GM21529 (cell line): Measurements from ENCODE around the gene ENAH.
"Not testable (repeated sequence)": the region's sequence is repeated elsewhere in the genome, so short reads cannot be mapped to it uniquely, and the experiment has no call there.

Experiments used
- ATAC-seq: cut with Tn5 transposase; IDR thresholded peaks from one replicate; pipeline ENCODE4 v1.9.1; 2021; ENCODE audit not compliant: unreplicated experiment

Gene ENAH

GRCh38 chr1:225651376-225651871 is 1.5 kb downstream of the ENAH start:
- ATAC-seq, result no peak

DNA sequence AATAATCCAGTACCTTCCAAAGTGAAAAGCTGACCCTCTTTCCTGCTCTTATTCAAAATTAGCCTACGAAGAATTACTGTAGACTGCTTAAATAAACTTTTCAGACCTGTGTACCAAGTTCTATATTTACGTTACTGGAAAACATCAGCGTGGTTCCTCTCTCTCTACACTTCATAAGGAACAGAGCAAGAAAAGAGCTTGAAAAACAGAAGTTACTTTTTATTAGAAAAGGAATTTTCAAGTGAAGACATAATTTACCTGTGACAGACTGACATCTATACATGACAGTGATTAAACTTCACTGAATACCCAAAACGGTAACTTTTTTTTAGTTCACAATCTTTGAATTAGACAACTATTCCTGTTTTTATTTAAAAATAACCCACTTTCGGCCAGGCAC is 2.7 kb downstream of the ENAH start:
- ATAC-seq, result no peak

GRCh38 chr1:225645194-225645895 is 7.6 kb downstream of the ENAH start:
- no peak for ATAC-seq

DNA sequence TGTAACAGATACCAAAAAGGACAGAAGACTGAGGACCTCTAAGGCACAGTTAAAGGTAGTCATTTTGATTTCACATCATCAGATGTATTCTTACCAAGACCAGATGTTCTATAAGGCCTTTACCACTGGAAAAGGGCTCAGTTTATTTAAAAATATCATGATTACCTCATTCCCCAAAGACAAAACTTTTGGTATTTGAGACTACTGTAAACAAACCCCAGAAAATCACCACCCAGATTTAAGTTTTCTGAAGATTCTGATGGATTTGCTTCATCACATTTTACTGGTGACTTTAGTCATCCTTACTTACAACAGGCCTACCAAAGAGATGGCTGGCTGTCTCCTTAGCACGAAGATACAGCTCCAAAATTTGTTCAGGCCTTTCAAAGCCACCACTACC is 8.3 kb downstream of the ENAH start:
- no peak for ATAC-seq

DNA sequence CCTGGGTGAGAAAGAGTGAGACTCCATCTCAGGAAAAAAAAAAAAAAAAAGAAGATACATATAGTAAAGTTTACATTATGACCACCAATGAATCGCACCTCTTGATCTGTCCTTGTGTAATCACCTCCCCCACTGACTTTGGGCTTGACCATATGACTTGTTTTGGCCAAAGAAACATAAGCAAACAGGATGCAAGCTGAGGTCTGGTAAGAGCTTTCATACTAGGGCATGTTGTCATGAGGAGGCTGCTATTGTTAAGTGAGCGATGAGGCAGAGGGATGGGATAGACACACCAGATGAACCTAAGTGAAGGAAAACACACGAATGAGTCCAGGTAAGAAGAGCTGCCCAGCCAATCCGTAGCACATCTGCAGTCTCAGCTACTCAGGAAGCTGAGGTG is 10.7 kb downstream of the ENAH start:
- no peak for ATAC-seq

DNA sequence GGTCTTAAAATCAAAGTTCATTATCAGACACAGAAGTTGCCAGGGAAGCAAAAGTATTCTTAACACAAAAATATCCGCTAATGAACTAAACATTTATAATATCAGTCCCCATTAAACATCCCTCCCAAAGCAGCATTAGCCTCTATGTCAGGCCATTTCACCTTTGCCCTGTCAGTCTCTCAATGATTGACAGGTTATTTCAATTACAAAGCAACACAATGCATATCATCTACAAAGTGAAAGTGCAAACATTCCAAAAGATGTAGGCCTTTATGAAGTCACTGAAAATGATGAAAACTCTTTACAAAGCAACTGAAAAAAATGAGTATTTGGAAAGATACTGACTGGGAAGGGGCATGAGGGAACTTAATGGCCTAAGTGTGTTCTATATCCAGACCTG is 14.1 kb downstream of the ENAH start:
- ATAC-seq, result no peak

DNA sequence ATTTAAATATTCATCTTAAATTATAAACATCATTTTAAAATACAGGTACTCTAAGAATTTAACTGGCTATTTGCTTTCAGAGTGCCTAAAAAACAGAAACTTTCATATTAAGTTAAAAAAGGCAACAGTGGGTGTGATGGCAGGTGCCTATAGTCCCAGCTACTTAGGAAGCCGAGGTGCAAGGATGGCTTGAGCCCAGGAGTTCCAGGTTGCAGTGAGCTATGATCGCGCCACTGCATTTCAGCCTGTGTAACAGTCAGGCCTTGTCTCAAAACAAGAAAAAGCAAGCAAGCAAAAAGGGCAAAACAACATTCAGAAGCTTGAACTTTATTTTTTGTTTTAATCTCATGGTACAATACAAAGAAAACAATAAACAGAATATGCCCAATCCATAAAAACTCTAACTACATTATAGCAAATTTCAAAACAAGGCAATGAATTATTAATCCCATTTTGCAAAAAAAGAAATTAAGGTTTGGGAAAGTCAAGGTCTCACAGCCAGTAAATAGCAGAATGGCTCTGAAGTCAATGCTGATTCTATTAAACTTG is 15.2 kb downstream of the ENAH start:
- ATAC-seq, result no peak

GRCh38 chr1:225636992-225637391 is 15.9 kb downstream of the ENAH start:
- not testable (repeated sequence) for ATAC-seq

GRCh38 chr1:225635649-225636048 is 17.3 kb downstream of the ENAH start:
- ATAC-seq, result no peak

DNA sequence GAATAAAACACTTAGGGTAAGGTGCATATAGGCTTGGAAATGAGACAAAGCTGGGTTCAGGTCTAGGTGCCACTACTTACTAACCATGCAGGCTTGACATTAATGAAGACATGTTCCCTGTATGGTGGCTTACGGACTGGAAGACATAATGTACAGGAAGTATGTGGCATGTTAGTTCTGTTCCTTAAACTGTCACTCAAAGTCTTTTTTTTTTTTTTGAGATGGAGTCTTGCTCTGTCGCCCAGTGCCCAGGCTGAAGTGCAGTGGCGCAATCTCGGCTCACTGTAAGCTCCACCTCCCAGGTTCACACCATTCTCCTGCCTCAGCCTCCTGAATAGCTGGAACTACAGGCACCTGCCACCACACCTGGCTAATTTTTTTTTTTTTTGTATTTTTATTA is 20.1 kb downstream of the ENAH start:
- not testable (repeated sequence) for ATAC-seq

GRCh38 chr1:225631021-225631663 is 21.8 kb downstream of the ENAH start:
- ATAC-seq, result no peak

GRCh38 chr1:225629483-225629882 is 23.4 kb downstream of the ENAH start:
- no peak for ATAC-seq

DNA sequence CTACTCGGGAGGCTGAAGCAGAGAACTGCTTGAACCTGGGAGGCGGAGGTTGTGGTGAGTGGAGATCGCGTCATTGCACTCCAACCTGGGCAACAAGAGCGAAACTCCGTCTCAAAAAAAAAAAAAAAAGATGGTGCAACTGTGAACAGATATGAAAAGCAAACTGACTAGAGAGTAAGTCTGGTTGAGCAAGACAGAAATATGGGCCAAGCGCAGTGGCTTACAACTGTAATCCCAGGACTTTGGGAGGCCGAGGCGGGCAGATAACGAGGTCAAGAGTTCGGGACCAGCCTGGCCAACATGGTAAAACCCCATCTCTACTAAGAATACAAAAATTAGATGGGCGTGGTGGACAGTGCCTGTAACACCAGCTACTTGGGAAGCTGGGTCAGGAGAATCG is 24.1 kb downstream of the ENAH start:
- ATAC-seq, result not testable (repeated sequence)

GRCh38 chr1:225627304-225627947 is 25.5 kb downstream of the ENAH start:
- ATAC-seq, result no peak

DNA sequence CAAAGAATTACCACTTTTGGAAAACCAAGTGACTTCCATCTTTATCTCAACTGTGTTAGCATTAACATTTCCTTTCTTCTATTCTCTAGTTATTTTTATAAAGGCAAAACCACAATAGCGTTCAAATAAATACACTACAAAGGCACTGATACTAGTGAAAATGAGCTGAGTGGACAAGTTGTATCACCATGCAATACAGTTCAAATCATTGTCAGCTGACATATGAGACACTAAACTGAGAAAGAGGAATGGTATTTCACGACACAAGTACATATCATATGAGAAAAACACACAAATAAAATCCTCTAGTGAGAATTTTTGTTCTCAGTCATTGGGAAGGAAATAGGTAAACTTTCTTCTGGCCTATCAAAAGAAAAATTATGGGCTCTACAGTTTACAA is 26.2 kb downstream of the ENAH start:
- ATAC-seq, result no peak

GRCh38 chr1:225617956-225618355 is 35.0 kb downstream of the ENAH start:
- no peak for ATAC-seq

- ATAC-seq, result no peak
Measured at GRCh38 chr1:225617479-225617878, 35.4 kb downstream of the ENAH start.

DNA sequence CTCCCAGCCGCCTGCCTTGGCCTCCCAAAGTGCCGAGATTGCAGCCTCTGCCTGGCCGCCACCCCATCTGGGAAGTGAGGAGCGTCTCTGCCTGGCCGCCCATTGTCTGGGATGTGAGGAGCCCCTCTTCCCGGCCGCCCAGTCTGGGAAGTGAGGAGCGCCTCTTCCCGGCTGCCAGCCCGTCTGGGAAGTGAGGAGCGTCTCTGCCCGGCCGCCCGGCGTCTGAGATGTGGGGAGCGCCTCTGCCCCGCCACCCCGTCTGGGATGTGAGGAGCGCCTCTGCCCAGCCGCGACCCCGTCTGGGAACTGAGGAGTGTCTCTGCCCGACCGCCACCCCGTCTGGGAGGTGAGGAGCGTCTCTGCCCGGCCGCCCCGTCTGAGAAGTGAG is 37.5 kb downstream of the ENAH start:
- ATAC-seq, result not testable (repeated sequence)

DNA sequence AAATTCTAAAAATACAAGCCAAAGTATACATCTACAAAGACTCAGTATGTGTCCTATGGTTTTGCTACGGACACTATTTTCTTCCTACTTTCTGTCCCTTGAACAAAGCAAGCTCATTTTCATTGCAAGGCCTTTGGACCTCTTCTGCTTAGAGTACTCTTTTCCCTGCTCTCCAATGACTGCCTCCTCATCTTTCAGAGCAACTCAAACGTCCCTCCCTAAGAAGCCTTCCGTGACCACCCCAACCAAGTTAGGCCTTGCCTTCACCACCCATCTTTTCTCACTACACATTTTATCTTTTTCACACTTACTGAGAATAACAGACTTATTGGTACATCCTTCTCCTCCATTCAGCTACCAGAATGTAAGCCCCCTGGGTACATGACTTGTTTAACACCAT is 39.9 kb downstream of the ENAH start:
- ATAC-seq, result no peak

GRCh38 chr1:225612287-225612686 is 40.6 kb downstream of the ENAH start:
- ATAC-seq, result no peak

DNA sequence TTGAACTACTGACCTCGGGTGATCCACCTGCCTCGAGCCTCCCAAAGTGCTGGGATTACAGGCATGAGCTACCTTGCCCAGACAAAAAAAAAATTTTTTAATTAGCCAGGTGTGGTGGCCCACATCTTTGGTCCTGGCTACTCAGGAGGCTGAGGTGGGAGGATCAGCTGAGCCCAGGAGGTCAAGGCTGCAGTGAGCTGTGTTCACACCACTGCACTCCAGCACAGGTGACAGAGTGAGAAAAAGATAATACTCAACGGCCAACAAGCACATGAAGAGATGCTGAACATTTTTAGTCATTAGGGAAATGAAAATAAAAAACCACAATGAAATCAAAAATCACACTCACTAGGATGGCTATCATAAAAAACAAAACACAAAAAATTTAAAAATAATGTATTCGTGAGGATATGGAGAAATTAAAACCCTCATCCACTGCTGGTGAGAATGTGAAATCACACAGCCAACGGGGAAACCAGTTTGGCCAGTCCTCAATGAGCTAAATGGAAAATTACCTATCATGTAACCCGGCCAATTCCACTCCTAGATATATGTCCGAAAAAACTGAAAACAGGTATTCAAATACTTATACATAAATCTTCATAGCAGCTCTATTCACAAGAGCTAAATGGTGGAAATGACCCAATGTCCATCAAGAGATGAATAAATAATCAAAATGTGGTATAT is 41.2 kb downstream of the ENAH start:
- no peak for ATAC-seq
